NCI-H446 treated with DMSO at 0.1 percent for 48 hours (cell line): ENCODE data around the gene IGF1R.

Experiments used
- DNase-seq: peaks from one replicate; lab custom pipeline; 2025; lab: John Stamatoyannopoulos, UW

Gene IGF1R

DNA sequence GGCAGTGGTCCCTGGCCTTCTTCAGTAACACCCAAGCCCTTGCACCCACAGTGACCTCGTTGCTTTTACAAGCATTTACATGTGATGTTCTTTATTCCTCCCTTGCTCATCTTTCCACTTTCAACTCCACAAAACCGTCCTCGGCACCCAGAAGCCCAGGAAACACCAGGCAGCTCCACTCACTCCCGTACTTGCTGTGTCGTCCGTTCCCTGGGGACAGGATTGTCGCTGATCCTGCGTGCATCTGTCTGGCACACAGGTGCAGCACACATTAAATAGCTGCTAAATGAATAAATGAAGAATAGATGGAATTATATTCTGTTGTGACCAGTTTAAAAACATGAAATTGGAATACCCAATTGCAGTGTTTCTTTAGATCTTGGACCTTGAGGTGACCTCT lies 239.6 kb downstream of the IGF1R start:
- DNase-seq = no peak

- no peak for DNase-seq
Observed at GRCh38 chr15:98888820-98889479, 240.6 kb downstream of the IGF1R start.

GRCh38 chr15:98889930-98890695 lies 241.8 kb downstream of the IGF1R start:
- no peak for DNase-seq

DNA sequence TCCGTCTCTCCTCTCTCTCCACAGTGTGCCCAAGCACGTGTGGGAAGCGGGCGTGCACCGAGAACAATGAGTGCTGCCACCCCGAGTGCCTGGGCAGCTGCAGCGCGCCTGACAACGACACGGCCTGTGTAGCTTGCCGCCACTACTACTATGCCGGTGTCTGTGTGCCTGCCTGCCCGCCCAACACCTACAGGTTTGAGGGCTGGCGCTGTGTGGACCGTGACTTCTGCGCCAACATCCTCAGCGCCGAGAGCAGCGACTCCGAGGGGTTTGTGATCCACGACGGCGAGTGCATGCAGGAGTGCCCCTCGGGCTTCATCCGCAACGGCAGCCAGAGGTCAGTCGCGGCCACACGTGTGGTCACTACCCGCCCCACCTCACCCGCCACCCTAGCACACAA lies 243.0 kb downstream of the IGF1R start:
- DNase-seq = no peak

DNA sequence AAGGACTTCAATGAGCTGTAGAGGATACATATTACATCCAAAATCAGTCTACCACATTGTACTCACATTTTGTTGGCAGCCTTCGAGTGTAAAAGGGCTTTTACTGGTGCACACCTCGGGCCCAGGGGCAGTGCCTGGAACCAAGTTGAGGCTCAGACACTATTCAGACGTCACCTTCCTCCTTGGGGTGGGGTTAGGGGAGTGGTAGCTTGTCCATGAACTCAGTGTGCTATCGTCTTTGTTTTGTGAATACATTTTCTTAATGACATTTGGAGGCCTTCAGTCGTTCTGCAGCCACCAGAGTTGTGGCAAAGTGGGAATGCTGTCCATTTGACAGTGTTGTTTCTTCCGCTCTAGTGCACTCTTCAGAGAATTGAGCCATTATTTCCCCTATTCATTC lies 245.1 kb downstream of the IGF1R start:
- no peak for DNase-seq

DNA sequence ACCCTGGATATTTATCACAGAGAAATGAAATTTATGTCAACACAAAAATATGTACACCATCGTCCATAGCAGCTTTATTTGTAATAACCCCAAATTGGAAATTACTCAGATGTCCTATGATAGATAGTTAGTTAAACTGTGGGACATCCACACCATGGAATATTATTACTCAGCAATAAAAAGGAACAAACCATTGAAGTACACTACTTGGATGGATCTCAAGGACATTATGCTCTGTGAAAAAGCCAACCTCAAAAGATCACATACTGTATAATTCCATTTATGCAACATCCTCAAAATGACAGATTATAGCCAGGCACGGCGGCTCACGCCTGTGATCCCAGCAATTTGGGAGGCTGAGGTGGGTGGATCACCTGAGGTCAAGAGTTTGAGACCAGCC lies 246.0 kb downstream of the IGF1R start:
- DNase-seq = no peak

DNA sequence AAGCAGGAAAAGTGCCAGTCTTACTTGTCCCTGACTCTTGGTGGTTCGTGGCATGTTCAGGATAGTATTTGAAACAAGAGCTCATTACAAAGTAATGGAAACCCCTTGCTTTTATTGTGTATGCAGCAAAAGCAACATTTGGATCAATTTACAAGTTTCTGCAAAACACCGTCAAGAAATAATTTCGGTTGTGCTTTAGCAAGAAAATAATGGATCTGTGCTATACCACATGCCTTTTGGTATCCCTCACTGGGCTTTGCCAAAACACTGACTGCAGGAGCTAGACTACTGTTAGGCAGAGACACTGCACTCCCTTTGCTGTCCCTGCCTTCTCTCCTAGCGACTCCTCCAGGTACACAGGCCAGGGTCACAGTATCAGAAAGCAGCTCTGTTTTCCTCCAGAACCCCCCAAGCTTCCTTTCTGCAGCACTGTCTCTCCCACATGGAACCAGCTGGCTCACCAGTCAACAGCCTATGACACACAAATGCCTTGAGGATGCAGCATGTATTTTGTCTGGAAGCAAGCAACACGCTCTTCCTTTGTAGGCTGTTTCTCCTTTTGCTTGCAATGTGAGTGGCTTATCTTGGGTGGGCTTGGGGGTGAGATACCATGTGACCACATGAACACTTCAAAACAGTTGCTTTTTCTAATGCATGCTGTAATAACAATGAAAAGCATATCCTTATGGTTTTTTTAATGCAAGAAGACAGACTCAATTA lies 247.8 kb downstream of the IGF1R start:
- DNase-seq = no peak

- peak; percentile 80 for DNase-seq
Observed at GRCh38 chr15:98896802-98897732, 248.7 kb downstream of the IGF1R start.

- no peak for DNase-seq
Observed at GRCh38 chr15:98898122-98898521, 249.8 kb downstream of the IGF1R start.

DNA sequence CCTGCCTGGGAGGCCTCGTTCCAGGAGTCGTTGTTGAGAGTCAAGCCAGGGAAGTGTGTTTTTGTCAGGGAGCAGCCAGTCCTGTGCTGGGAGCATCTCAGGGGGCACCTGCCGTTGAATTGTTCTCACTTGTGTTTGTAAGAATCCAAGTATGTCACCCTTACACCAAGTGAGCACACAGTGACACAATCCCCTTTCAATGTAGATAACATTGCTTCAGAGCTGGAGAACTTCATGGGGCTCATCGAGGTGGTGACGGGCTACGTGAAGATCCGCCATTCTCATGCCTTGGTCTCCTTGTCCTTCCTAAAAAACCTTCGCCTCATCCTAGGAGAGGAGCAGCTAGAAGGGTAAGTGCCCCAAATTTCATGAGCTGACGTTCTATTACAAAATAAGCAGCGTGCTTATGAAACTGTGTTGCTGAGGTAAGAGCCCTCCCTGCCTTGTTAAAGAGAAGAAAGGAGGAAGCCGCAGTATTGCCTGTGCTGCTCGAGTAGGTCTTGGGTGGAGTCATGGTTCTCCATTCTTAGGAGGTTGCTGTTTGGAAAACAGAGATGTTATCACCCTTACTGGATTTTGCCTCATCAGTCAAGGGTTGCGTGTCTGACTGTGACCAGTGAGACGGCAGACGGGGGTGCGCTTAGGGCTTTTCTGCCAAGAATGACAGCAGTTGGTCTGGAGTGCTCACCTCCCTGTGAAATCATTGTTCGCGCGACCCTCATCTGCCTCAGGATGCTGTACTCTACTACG lies 251.1 kb downstream of the IGF1R start:
- DNase-seq = no peak

- no peak for DNase-seq
Observed at GRCh38 chr15:98900356-98900755, 252.0 kb downstream of the IGF1R start.

DNA sequence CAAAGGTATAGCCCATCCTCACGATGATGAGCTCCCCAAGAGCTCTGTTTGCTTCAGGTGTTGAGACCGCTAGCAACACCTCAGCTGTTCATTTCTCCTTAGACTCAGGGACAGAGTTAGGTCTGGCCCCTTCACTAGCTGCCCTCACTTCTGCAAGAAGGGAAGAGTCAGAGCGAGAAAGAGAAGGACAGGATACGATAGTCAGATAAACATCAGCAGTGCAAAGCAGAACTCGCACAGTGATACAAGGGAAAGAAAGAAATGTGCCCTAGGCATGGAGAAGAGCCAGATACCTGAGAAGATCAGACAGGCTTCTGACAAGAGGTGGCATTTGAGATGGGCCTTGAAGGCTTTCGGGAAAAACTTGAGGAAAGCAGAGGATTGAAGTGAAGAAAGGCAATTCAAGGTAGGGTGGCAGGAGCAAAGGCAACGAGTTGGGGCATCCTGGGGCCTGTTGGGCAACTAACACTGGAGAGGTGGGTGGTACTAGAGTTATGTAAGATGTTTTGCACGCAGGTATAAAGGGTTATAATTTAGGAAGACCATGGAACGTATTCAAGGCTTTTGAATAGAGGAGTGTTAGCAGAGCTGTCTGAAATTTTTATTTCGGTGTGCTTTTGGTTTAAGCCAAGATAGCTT lies 253.2 kb downstream of the IGF1R start:
- DNase-seq = no peak

DNA sequence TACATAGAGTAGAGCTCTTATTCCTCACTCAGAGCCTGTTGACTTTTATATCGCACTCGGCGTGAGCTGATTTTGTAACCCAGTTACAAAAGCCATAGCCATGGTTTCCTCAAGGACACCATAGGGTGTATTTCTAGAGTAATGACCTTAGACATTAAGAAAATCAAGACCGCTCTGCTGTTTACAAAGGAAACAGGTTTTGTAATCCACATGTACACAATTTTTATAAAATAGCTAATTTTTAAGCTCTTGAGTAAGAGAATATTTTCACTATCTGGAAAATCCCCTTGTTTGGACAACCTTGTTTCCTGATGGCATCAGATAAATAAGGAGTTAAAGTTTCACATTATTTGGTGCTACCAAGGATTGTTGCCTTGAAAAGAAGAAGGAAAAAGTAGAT lies 254.6 kb downstream of the IGF1R start:
- no peak for DNase-seq

DNA sequence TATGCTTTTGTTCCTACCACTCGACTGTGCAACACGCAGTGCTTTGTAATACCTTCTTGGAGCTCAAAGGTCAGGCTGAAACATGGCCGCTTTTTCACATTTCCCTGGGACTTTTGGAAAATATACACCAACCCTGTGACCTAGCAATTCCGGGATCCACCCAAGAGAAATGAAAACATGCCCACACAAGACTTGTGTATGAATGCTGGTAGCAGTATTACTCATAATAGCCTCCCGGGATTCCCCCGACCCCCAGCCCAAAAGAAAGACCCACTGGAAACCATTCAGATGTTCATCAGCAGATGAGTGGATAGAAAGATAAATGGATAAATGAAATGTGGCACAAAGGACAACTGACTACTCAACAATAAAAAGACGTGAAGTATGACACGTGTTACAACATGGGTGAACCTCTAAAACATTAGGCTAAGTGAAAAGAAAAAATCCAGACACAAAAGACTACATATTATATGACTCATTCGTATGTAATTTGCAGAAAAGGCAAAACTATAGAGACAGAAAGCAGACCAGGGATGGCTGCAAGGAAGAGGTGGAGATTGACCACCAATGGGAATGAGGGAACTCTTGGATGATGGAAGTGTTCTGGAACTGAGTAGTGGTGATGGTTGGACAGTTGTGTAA lies 255.2 kb downstream of the IGF1R start:
- DNase-seq = no peak

GRCh38 chr15:98904544-98904943 lies 256.2 kb downstream of the IGF1R start:
- DNase-seq = no peak

DNA sequence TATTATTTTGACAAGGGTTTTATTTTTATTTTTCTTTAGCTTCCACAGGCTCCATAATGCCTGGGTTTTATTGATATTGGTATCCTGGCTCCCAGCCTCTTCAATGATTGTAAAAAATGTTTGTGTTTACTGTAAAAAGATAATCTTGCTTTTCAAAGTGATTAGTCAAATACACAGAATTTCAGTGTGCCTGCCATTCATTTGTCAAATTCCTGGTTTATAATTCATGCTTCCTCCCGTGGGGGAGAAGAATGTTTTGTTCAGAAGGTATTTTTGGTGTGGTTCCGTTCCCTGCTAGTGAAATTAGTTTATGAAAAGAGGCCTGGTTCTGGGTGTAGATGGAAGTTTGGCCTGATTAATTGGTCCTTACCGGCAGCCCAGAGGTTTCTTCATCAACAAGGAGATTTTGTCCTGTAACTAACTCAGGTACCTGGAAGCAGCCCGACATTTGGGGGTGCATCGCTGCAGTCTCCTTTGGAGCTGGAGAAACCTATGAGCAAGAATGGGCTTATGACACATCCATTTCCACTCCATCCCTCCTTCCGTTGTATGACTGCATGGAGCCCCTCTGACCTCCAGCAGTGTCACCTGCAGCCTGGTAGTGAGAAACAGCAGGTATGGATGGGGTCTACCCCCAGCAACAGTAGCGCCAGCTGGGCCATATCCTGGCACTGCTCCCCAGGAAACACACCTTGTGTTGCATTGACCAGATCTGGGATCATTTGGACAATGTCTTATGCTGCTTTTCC lies 257.8 kb downstream of the IGF1R start:
- no peak for DNase-seq

- no peak for DNase-seq
Observed at GRCh38 chr15:98906712-98907083, 258.4 kb downstream of the IGF1R start.

GRCh38 chr15:98907927-98908471 lies 259.7 kb downstream of the IGF1R start:
- no peak for DNase-seq
